ENCODE measurements around the gene ZNF804B. TPM values are rescaled to one million over a fixed set of nuclear protein-coding genes. Genes with fewer than 3 reads are reported as not detected.

The ZNF804B gene
- total RNA-seq, 2 donors from 2014 or later, result not detected

DNA sequence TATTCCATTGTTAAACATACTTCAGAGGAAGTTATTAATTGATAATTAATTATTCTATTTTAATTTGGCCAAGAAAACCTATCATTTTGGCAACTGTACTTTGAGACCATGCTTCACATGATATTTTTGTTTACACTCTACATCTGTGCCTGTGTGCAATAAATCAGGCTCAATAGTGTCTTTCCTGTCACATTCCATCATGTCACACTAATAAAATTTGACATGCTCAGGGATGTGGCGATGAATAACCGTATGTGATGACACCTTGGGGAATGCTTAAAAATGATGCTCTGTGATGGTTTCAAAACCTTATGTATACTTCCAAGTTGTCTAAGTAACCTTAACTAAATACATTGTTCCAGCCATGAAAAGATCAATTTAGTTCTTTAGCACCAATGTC is 400.6 kb downstream of the ZNF804B start:
- H3K36me3 ChIP-seq, result no peaks in the 10 kb centered on the region
- no peak for DNase-seq
- TF ChIP-seq, protein P1, sequence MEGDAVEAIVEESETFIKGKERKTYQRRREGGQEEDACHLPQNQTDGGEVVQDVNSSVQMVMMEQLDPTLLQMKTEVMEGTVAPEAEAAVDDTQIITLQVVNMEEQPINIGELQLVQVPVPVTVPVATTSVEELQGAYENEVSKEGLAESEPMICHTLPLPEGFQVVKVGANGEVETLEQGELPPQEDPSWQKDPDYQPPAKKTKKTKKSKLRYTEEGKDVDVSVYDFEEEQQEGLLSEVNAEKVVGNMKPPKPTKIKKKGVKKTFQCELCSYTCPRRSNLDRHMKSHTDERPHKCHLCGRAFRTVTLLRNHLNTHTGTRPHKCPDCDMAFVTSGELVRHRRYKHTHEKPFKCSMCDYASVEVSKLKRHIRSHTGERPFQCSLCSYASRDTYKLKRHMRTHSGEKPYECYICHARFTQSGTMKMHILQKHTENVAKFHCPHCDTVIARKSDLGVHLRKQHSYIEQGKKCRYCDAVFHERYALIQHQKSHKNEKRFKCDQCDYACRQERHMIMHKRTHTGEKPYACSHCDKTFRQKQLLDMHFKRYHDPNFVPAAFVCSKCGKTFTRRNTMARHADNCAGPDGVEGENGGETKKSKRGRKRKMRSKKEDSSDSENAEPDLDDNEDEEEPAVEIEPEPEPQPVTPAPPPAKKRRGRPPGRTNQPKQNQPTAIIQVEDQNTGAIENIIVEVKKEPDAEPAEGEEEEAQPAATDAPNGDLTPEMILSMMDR (IDR thresholded peaks at IDR 0.05), result no peak
- no peak overlapping the region for H3K4me3 ChIP-seq
- H3K9me3 ChIP-seq, result no peaks in the 10 kb centered on the region
- intact Hi-C loops (cut with DNase I), result no loop called here
- no peak overlapping the region for H3K9ac ChIP-seq (ENCODE audit: low read depth in 2 of 2, low read length in 2 of 2)
- no peaks in the 10 kb centered on the region for H3K27me3 ChIP-seq
- H3K27ac ChIP-seq, result no peak overlapping the region
- H3K4me1 ChIP-seq, result no peaks in the 10 kb centered on the region

DNA sequence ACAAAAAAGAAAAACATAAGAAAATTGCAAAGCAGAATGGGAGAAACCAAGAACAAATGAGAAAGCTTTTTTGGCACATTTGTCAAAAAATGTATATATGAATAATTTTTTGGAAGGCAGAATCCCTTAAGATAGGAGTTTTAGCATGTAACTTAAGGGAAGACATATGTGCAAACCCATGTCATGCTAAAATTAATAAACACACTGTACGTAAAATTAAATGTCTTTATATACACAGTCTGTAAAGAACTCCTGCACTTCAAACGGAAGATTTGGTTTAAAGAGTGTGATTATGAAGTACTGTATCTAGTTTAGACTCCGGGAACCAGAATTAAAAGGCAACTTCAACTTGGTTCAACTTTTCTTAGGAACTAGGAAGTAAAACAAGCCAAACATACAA is 405.9 kb downstream of the ZNF804B start:
- no peaks in the 10 kb centered on the region for H3K27me3 ChIP-seq
- no peak for DNase-seq
- H3K4me3 ChIP-seq, result no peak overlapping the region
- no peaks in the 10 kb centered on the region for H3K4me1 ChIP-seq
- intact Hi-C loops (cut with DNase I), result no loop called here
- no peak overlapping the region for H3K9ac ChIP-seq (ENCODE audit: low read depth in 2 of 2, low read length in 2 of 2)
- H3K36me3 ChIP-seq, result no peaks in the 10 kb centered on the region
- no peak overlapping the region for H3K27ac ChIP-seq
- H3K9me3 ChIP-seq, result no peaks in the 10 kb centered on the region
- TF ChIP-seq, protein P1 (IDR thresholded peaks at IDR 0.05), result no peak

DNA sequence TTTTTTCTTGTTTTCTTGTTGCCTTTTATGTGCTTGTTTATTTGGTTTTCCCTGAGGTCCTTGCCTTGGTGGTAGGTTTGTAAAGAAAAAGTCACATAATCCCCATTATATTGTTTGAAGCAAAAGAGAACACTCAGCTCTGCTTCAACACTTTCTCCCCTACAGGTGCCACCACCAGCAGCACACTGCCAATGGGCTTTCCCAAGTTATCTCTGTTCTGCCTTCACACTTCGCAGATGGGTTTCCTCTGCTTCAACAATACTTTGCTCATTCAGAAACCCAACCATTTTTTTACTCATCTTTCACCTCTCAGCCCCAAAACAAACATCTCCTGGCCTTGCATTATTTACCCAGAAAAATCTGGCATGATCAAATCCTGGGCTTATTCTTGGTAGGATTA is 411.1 kb downstream of the ZNF804B start:
- intact Hi-C loops (cut with DNase I), result no loop called here
- no peaks in the 10 kb centered on the region for H3K4me1 ChIP-seq
- no peak for DNase-seq
- no peak overlapping the region for H3K27ac ChIP-seq
- H3K9ac ChIP-seq (ENCODE audit: low read depth in 2 of 2, low read length in 2 of 2), result no peak overlapping the region
- TF ChIP-seq, protein P1 (IDR thresholded peaks at IDR 0.05), result no peak
- no peaks in the 10 kb centered on the region for H3K9me3 ChIP-seq
- H3K36me3 ChIP-seq, result no peaks in the 10 kb centered on the region
- no peaks in the 10 kb centered on the region for H3K27me3 ChIP-seq
- H3K4me3 ChIP-seq, result no peak overlapping the region

DNA sequence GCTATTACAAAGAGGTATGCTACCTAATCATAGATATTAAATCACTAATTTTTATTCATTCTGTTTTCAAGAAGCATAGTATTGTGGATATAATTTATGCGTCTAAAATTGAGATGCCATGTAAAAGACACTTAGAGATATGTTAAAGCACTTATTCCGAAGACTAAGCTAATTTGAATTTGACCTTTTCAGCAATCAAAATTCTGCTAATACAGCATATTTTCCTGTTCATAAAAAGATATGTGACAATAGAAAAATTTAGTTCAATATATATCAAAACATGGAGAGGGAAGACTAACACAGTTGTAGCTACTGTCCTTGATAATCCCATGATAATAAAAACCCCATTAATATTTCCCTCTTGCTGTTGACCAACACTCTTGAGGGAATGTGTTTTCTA is 422.6 kb downstream of the ZNF804B start:
- no peaks in the 10 kb centered on the region for H3K27me3 ChIP-seq
- H3K4me1 ChIP-seq, result no peaks in the 10 kb centered on the region
- TF ChIP-seq, protein P1 (IDR thresholded peaks at IDR 0.05), result no peak
- no peak overlapping the region for H3K4me3 ChIP-seq
- H3K9ac ChIP-seq (ENCODE audit: low read depth in 2 of 2, low read length in 2 of 2), result no peak overlapping the region
- DNase-seq, result no peak
- intact Hi-C loops (cut with DNase I), result no loop called here
- no peaks in the 10 kb centered on the region for H3K9me3 ChIP-seq
- H3K36me3 ChIP-seq, result no peaks in the 10 kb centered on the region
- no peak overlapping the region for H3K27ac ChIP-seq

DNA sequence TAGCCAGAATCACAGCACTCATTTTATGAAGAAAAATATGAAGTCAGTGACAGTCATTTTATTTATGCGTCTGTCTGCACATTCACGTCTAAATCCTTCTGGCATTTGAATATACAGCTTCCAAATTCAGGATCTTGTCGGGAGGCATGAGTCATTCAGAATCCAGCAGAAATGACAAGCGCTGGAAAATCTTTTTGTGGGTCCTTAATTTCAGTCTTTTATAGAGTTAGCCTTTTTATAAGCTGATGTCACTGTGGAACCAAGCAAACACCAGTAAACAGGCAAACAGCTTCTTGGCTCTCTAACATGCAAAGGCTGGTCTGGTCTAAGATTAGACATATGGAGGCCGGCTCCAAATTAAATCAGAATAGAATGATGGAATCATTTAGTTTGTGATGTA is 424.2 kb downstream of the ZNF804B start:
- TF ChIP-seq, protein P1 (IDR thresholded peaks at IDR 0.05), result no peak
- Histone ChIP-seq H3K27ac (no peak overlapping the region), H3K4me3 (no peak overlapping the region), H3K4me1 (no peaks in the 10 kb centered on the region), H3K9ac (ENCODE audit: low read depth in 2 of 2, low read length in 2 of 2) (no peak overlapping the region), H3K9me3 (no peaks in the 10 kb centered on the region), H3K36me3 (no peaks in the 10 kb centered on the region), H3K27me3 (no peaks in the 10 kb centered on the region)
- DNase-seq, result no peak
- intact Hi-C loops (cut with DNase I), result no loop called here

DNA sequence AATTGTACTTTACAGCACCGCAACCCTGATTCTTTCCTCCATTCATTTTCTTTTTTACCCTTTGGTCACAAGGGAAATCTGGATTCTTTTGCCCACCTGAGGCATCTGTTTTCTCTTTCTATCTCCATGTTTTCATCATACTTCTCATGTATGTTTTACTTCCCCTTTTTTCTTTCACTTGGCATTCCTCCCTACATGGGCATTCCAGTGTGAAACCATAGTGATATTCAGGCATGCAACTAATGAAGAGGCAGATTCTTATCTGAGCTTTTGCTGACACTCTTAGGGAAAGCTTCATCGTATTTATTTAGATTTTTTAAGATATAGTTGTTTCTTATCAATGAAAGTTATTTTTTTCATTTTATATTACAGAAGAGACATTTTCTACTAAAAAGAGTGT is 441.3 kb downstream of the ZNF804B start:
- intact Hi-C loops (cut with DNase I), result no loop called here
- DNase-seq, result no peak
- H3K4me1 ChIP-seq, result no peaks in the 10 kb centered on the region
- TF ChIP-seq, protein P1 (IDR thresholded peaks at IDR 0.05), result no peak
- no peak overlapping the region for H3K27ac ChIP-seq
- H3K4me3 ChIP-seq, result no peak overlapping the region
- no peak overlapping the region for H3K9ac ChIP-seq (ENCODE audit: low read depth in 2 of 2, low read length in 2 of 2)
- no peaks in the 10 kb centered on the region for H3K27me3 ChIP-seq
- no peaks in the 10 kb centered on the region for H3K36me3 ChIP-seq
- H3K9me3 ChIP-seq, result no peaks in the 10 kb centered on the region
